K562 (cell line): ENCODE results near the gene VWA7. TPM values are rescaled to one million over a fixed set of nuclear protein-coding genes. Genes with fewer than 3 reads are reported as not detected.

ENCODE experiments used
- ATF1 ChIP-seq, 2 experiments: fragments of 450-650 bp in 1 of 2; IDR thresholded peaks; 2 replicates each; pipeline ENCODE4 v1.6.1; 2016; ENCODE audit warnings: missing compliant biosample characterization in 1 of 2, missing genetic modification characterization in 1 of 2
- CHD1 ChIP-seq: fragments of 200-600 bp; sonication (generic); IDR thresholded peaks from one replicate; pipeline ENCODE4 v1.6.1; 2012; ENCODE audit warnings: mild to moderate bottlenecking, moderate library complexity, low read length, inconsistent platforms
- DLX4 ChIP-seq: fragments of 250-450 bp; sonication (Bioruptor Pico); IDR thresholded peaks from 2 replicates; pipeline ENCODE4 v1.6.1; 2021; ENCODE audit warnings: mild to moderate bottlenecking
- HCFC1 ChIP-seq: IDR thresholded peaks from 2 replicates; pipeline ENCODE4 v1.6.1; 2012; ENCODE audit warnings: low read depth, low read length, improper control_type of control experiment
- HDAC2 ChIP-seq: fragments of 450-650 bp; IDR thresholded peaks from 2 replicates; pipeline ENCODE4 v1.6.1; 2016; ENCODE audit warnings: mild to moderate bottlenecking
- HLTF ChIP-seq: fragments of 450-650 bp; IDR thresholded peaks from 2 replicates; pipeline ENCODE4 v1.6.1; 2016
- MTA3 ChIP-seq: fragments of 450-650 bp; formaldehyde crosslinking; IDR thresholded peaks from 2 replicates; pipeline ENCODE4 v1.6.1; 2017; ENCODE audit warnings: mild to moderate bottlenecking, borderline replicate concordance
- NR2C1 ChIP-seq, 2 experiments: fragments of 450-650 bp; IDR thresholded peaks; 2 replicates each; pipeline ENCODE4 v1.6.1; 2017; ENCODE audit warnings: mild to moderate bottlenecking in 2 of 2, antibody characterized with exemption in 1 of 2, inconsistent platforms in 1 of 2, missing compliant biosample characterization in 1 of 2, missing genetic modification characterization in 1 of 2
- NR2C2 ChIP-seq, 2 experiments: fragments of 200-800 bp in 1 of 2; sonication (Bioruptor generic) in 1 of 2; sonication (generic) in 1 of 2; formaldehyde crosslinking in 1 of 2; IDR thresholded peaks; 2 replicates each; pipeline versions ENCODE4 v1.6.1 to v1.8.0; 2016 to 2022; ENCODE audit warnings: mild to moderate bottlenecking in 1 of 2, missing compliant biosample characterization in 1 of 2, missing genetic modification characterization in 1 of 2, missing genetic modification reagents in 1 of 2
- PCBP1 ChIP-seq: fragments of 200-400 bp; formaldehyde crosslinking; IDR thresholded peaks from 2 replicates; pipeline ENCODE4 v1.6.1; 2018; ENCODE audit warnings: mild to moderate bottlenecking, low read depth, low read length; ENCODE audit not compliant: poor library complexity, severe bottlenecking
- PHB2 ChIP-seq: fragments of 450-650 bp; IDR thresholded peaks from 2 replicates; pipeline ENCODE4 v1.6.1; 2017; ENCODE audit warnings: low read depth
- PRPF4 ChIP-seq: fragments of 200-400 bp; formaldehyde crosslinking; IDR thresholded peaks from one replicate; pipeline ENCODE4 v1.6.1; 2017; ENCODE audit warnings: low read length, low read depth, mild to moderate bottlenecking; ENCODE audit not compliant: insufficient read depth, poor library complexity, severe bottlenecking
- SMARCB1 ChIP-seq: IDR thresholded peaks from 2 replicates; pipeline ENCODE4 v1.6.1; 2011; ENCODE audit warnings: improper control_type of control experiment, low read depth; ENCODE audit not compliant: insufficient read length
- SMC3 ChIP-seq: conservative IDR thresholded peaks from 2 replicates; pipeline ENCODE4 v1.6.1; 2011; ENCODE audit warnings: low read depth, low read length, improper control_type of control experiment; ENCODE audit not compliant: insufficient read depth
- TCF3 ChIP-seq: sonication (generic); formaldehyde crosslinking; IDR thresholded peaks from 2 replicates; pipeline ENCODE4 v1.4.0; 2020; ENCODE audit warnings: mild to moderate bottlenecking, missing genetic modification reagents
- TEAD4 ChIP-seq, 2 experiments: sonication (generic) in 1 of 2; formaldehyde crosslinking in 1 of 2; IDR thresholded peaks; 2 replicates each; pipeline versions ENCODE4 v1.6.1 to v1.8.0; 2012 to 2022; ENCODE audit warnings: borderline replicate concordance in 1 of 2, inconsistent platforms in 1 of 2, low read length in 1 of 2, mild to moderate bottlenecking in 1 of 2, missing genetic modification reagents in 1 of 2
- USF2 ChIP-seq: sonication (generic); formaldehyde crosslinking; IDR thresholded peaks from 2 replicates; pipeline ENCODE4 v1.5.0; 2020; ENCODE audit warnings: missing genetic modification reagents
- ZC3H11A ChIP-seq: IDR thresholded peaks from 2 replicates; pipeline ENCODE4 v1.6.1; 2012; ENCODE audit warnings: low read depth, low read length, improper control_type of control experiment
- ZC3H8 ChIP-seq: fragments of 450-650 bp; IDR thresholded peaks from 2 replicates; pipeline ENCODE4 v1.6.1; 2017
- ZFX ChIP-seq: sonication (generic); formaldehyde crosslinking; IDR thresholded peaks from 2 replicates; pipeline ENCODE4 v1.8.0; 2022; ENCODE audit warnings: mild to moderate bottlenecking, missing genetic modification reagents, moderate library complexity
- ZNF639 ChIP-seq, 2 experiments: fragments of 200-800 bp in 1 of 2; sonication (Bioruptor generic) in 1 of 2; sonication (generic) in 1 of 2; formaldehyde crosslinking in 1 of 2; IDR thresholded peaks in 1 of 2; conservative IDR thresholded peaks in 1 of 2; 2 replicates each; pipeline versions ENCODE4 v1.5.0 to v1.6.1; 2016 to 2020; ENCODE audit warnings: missing compliant biosample characterization in 1 of 2, missing genetic modification characterization in 1 of 2, missing genetic modification reagents in 1 of 2
- polyA plus RNA-seq, 8 experiments: library from polyadenylated mRNA; depleted of rRNA in 4 of 8; stranded (reverse) in 5 of 8; unstranded in 3 of 8; fragments of >200 nt; fragmentation: Nextera tagmentation in 2 of 8; fragmentation: Illumina TruSeq in 1 of 8; extraction: Ambion mirVana in 2 of 8; extraction: Trizol in 1 of 8; gene quantifications; 2 replicates each; pipeline versions ENCODE4 v1.2.1 to v1.2.3, GENCODE V29; 2011 to 2014; ENCODE audit warnings: inconsistent platforms in 1 of 8, missing spikeins in 1 of 8
- total RNA-seq, 7 experiments: library from RNA; depleted of rRNA in 6 of 7; stranded (reverse); fragments of >200 nt in 6 of 7; fragmentation: Illumina TruSeq in 2 of 7; extraction: Trizol in 2 of 7; gene quantifications; 2 replicates each; pipeline versions ENCODE4 v1.2.1 to v1.2.3, GENCODE V29; 2011 to 2021; ENCODE audit warnings: low replicate concordance in 1 of 7

The VWA7 gene
- total and polyA plus RNA-seq, 9 of the 15 experiments (the other 6 are each of a cell fraction or from before 2014, with no cell fraction given): 0.18 to 2.9 (median 0.95) TPM

GRCh38 chr6:31794294-31794865 lies 17.3 kb upstream of the VWA7 start (continued):
- TF ChIP-seq NR2C1 (IDR thresholded peaks at IDR 0.05) (peak; percentile 62; the same call in 1 of the 2 replicates), NR2C1 (tag; IDR thresholded peaks at IDR 0.05) (0 out of 2 replicates have a peak, but pooled peaks have one; percentile 31), SMC3 (0 out of 2 replicates have a peak, but pooled peaks have one; percentile 14), ZNF639 (CRISPR knock-in tag; conservative IDR thresholded peaks at IDR 0.05 in 1 of 2, IDR thresholded peaks at IDR 0.05 in 1 of 2) (0 out of 4 replicates have a peak, but pooled peaks of 1 of the 2 experiments have one; percentile 30), ZFX (no peak), ATF1 (CRISPR knock-in tag; IDR thresholded peaks at IDR 0.05) (no peak), ATF1 (tag; IDR thresholded peaks at IDR 0.05) (peak; percentile 54), PHB2 (no peak), MTA3 (peak; percentile 35; the same call in 1 of the 2 replicates), USF2 (CRISPR knock-in tag) (no peak), NR2C2 (CRISPR knock-in tag; IDR thresholded peaks at IDR 0.05) (no peak), NR2C2 (tag; IDR thresholded peaks at IDR 0.05) (no peak), PRPF4 (no peak), ZC3H11A (no peak), CHD1 (no peak), PCBP1 (no peak), HLTF (no peak; the same call in 1 of the 2 replicates), TCF3 (CRISPR knock-in tag) (peak; percentile 5; the same call in 1 of the 2 replicates), HDAC2 (peak; percentile 69), TEAD4 (IDR thresholded peaks at IDR 0.05; ENCODE audit: low read length) (peak; percentile 19; the same call in 1 of the 2 replicates), TEAD4 (CRISPR knock-in tag; IDR thresholded peaks at IDR 0.05; ENCODE audit: borderline replicate concordance) (no peak), SMARCB1 (peak; percentile 99), HCFC1 (no peak), DLX4 (CRISPR knock-in tag) (no peak), ZC3H8 (no peak)
